Tibial artery (tissue), 4 donors: Measurements from ENCODE around the gene DHX35.

ENCODE experiments used
- DNase-seq, 2 donors: peaks; one replicate each; pipeline ENCODE4 v3.0.0-alpha.2; 2019
- H3K27ac ChIP-seq, 2 donors: fragments of 200-600 bp; sonication (generic) in 1 of 2; 1 replicate in 1 of 2; 2 replicates in 1 of 2; pipeline ENCODE4 v1.5.1; 2018 to 2019; ENCODE audit warnings: mild to moderate bottlenecking in 1 of 2
- H3K27me3 ChIP-seq, 2 donors: fragments of 200-600 bp; sonication (generic) in 1 of 2; one replicate each; pipeline versions ENCODE4 v1.5.1 to v1.6.0; 2016 to 2019
- H3K36me3 ChIP-seq, 3 donors: fragments of 200-600 bp; sonication (generic) in 2 of 3; one replicate each; pipeline ENCODE4 v1.5.1; 2016 to 2019; ENCODE audit warnings: mild to moderate bottlenecking in 2 of 3
- H3K4me1 ChIP-seq, 4 donors: fragments of 200-600 bp; sonication (generic) in 2 of 4; 1 replicate in 3 of 4; 2 replicates in 1 of 4; pipeline ENCODE4 v1.5.1; 2016 to 2019
- H3K4me3 ChIP-seq, 2 donors: fragments of 200-600 bp; sonication (generic) in 1 of 2; 1 replicate in 1 of 2; 2 replicates in 1 of 2; pipeline ENCODE4 v1.5.1; 2018 to 2019; ENCODE audit warnings: mild to moderate bottlenecking in 2 of 2
- H3K9me3 ChIP-seq, 3 donors: fragments of 200-600 bp; sonication (generic) in 1 of 3; one replicate each; pipeline ENCODE4 v1.5.1; 2016 to 2019
- intact Hi-C: fragments of 100-400 bp; cut with DNase I; formaldehyde crosslinking; loops from one replicate; pipeline ENCODE4 v1.15.0; 2023; ENCODE audit warnings: low total_unique reads
- TF ChIP-seq, protein P1 (sequence below), 2 experiments: fragments of 200-600 bp in 1 of 2; fragments of 450-650 bp in 1 of 2; IDR thresholded peaks; one replicate each; pipeline ENCODE4 v1.5.1; 2017 to 2019; ENCODE audit warnings: antibody characterized with exemption in 2 of 2, mild to moderate bottlenecking in 1 of 2, moderate library complexity in 1 of 2

The DHX35 gene

DNA sequence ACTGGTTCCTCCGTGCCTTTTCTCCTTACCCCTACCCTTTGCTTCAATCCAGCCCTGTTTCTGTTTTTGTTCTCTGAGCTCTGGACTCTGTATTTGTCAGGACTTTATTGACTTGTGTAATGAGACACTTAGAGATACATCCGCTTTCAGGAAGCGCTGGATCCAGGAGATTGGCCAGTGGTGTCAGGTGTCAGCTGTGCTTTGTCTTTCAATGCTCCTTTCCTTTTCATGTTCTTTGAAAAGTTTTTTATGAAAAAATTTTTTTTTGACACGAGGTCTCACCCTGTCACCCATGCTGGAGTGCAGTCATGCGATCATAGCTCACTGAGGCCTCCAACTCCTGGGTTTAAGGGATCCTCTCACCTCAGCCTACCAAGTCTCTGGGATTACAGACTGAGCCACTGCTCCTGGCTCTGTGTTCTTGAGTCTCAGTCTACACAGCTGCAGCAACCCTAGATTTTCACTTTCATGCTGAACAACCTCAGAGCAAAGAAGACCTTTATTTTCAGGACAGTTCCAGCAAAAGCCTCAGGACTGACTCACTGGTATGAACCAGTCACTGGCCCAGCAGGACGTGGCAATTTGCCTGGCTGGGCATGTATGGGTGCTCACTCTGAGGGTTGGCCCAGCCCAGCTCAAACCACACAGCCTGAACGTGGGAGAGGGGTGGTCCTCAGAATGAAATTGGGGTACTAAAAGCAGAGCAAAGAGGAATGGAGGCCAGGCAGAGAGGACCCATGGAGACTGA, 108.5 kb downstream of the DHX35 start:
- DNase-seq: no peak
- Histone ChIP-seq H3K27me3 (peaks cover 0 to 25% of the 10 kb centered on the region in 2 donors), H3K4me3 (no peak overlapping the region), H3K4me1 (no peaks in the 10 kb centered on the region), H3K27ac (no peak overlapping the region), H3K36me3 (no peaks in the 10 kb centered on the region), H3K9me3 (peaks cover 0 to 9% (median 3%) of the 10 kb centered on the region in 3 donors)
- TF ChIP-seq, protein P1, sequence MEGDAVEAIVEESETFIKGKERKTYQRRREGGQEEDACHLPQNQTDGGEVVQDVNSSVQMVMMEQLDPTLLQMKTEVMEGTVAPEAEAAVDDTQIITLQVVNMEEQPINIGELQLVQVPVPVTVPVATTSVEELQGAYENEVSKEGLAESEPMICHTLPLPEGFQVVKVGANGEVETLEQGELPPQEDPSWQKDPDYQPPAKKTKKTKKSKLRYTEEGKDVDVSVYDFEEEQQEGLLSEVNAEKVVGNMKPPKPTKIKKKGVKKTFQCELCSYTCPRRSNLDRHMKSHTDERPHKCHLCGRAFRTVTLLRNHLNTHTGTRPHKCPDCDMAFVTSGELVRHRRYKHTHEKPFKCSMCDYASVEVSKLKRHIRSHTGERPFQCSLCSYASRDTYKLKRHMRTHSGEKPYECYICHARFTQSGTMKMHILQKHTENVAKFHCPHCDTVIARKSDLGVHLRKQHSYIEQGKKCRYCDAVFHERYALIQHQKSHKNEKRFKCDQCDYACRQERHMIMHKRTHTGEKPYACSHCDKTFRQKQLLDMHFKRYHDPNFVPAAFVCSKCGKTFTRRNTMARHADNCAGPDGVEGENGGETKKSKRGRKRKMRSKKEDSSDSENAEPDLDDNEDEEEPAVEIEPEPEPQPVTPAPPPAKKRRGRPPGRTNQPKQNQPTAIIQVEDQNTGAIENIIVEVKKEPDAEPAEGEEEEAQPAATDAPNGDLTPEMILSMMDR (IDR thresholded peaks at IDR 0.05): no peak
- intact Hi-C loops: no loop called here

DNA sequence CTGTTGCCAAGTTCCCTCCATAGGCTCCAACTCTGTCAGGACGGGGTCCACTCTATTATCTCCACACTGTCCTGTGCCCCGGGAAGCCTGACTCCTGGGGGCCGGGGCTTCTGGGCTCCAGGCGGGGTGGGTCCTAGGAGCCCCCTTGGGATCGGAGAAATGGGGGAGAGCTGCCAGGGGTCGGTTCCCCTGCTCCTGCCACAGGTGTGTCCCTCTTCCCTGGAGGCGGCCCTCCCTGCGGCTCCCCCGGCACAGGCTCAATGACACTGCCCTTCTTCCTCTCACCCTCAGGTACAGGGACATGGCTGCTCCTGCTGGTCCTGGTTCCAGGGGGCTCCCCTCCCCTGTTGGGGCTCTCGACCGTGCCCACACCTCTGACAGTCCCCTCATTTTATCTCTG, 110.0 kb downstream of the DHX35 start:
- Histone ChIP-seq H3K9me3 (peaks cover 0 to 9% (median 3%) of the 10 kb centered on the region in 3 donors), H3K27me3 (peaks cover 0 to 31% of the 10 kb centered on the region in 2 donors), H3K27ac (no peak overlapping the region), H3K4me3 (no peak overlapping the region), H3K4me1 (no peaks in the 10 kb centered on the region), H3K36me3 (no peaks in the 10 kb centered on the region)
- TF ChIP-seq, protein P1 (IDR thresholded peaks at IDR 0.05): no peak
- DNase-seq: no peak
- intact Hi-C loops: no loop called here

DNA sequence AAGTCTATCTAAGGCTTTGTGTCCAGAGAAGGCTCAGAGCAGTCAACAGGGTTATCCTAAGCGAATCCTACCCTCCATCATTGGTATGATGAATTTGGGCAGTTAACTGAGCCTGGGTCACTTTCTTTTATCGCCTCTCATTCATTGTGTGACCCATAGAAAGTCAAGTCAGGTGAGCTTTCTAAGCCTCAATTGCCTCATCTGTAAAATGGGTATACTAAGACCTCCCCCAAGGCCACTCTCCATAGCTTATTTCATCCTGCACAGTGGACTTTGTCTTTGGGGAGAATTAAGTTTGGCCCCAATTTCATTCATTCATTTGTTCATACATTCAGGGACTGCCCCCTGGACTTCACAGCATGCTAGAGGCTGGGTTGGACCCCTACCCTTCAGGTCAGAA, 110.5 kb downstream of the DHX35 start:
- intact Hi-C loops: no loop called here
- Histone ChIP-seq H3K4me1 (no peaks in the 10 kb centered on the region), H3K9me3 (peaks cover 0 to 9% (median 3%) of the 10 kb centered on the region in 3 donors), H3K27me3 (peaks cover 0 to 36% of the 10 kb centered on the region in 2 donors), H3K4me3 (no peak overlapping the region), H3K27ac (no peak overlapping the region), H3K36me3 (no peaks in the 10 kb centered on the region)
- DNase-seq: no peak
- TF ChIP-seq, protein P1 (IDR thresholded peaks at IDR 0.05): no peak

DNA sequence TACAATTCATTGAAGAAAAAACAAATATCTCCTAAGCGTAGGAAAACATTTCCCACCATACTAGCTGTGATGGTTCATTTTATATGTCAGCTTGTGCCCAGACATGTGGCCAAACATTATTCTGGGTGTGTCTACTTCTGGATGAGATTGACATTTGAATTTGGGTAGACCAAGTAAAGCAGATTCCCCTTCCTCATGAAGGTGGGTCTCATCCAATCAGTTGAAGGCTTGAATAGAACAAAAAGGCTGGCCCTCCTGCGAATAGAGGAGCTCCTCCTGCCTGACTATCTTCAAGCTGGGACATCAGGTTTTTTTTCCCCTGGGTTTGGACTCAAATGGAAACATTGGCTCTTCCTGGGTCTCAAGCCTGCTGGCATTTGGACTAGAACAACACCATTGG, 113.6 kb downstream of the DHX35 start:
- Histone ChIP-seq H3K27ac (no peak overlapping the region), H3K4me3 (no peak overlapping the region), H3K9me3 (no peaks in the 10 kb centered on the region), H3K27me3 (peaks cover 0 to 39% of the 10 kb centered on the region in 2 donors), H3K4me1 (no peaks in the 10 kb centered on the region), H3K36me3 (no peaks in the 10 kb centered on the region)
- DNase-seq: no peak
- TF ChIP-seq, protein P1 (IDR thresholded peaks at IDR 0.05): no peak
- intact Hi-C loops: no loop called here

DNA sequence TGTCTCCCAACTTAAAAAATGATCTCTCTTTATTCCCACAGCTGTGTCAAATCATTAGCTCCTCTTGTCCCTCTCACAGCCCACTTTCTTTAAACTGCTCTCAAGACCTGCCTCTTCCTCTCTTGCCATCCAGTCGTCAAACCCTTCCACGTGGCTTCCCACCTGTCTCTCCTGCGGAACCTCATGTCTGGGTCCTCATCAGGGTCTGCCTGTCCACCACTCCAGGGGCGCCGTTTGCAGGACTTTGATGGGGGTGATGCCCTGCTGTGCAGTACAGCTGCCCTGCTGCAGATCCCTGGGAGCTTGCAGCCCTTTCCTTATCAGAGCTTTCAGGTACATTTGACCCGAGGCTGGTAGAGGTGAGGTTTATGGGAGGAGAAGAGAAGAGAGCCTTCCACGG, 114.8 kb downstream of the DHX35 start:
- H3K9me3 ChIP-seq: no peaks in the 10 kb centered on the region
- intact Hi-C loops: no loop called here
- no peaks in the 10 kb centered on the region for H3K4me1 ChIP-seq
- no peaks in the 10 kb centered on the region for H3K36me3 ChIP-seq
- no peak for DNase-seq
- no peak overlapping the region for H3K4me3 ChIP-seq
- H3K27me3 ChIP-seq: peaks cover 0 to 39% of the 10 kb centered on the region in 2 donors
- no peak overlapping the region for H3K27ac ChIP-seq
- TF ChIP-seq, protein P1 (IDR thresholded peaks at IDR 0.05): no peak
